Caco-2 (cell line): Measurements from ENCODE around the gene IL1RAPL2. TPM values are rescaled to one million over a fixed set of nuclear protein-coding genes. Genes with fewer than 3 reads are reported as not detected.

Experiments used
- BruUV-seq: library from RNA; stranded (reverse); fragments of 400-500 nt; replicated peaks from 2 replicates; lab custom pipeline; 2021; lab: Mats Ljungman, UMichigan
- CTCF ChIA-PET: fragments of 300-600 bp; sonication (Branson Sonifier 250); formaldehyde crosslinking; loops from one replicate; lab custom pipeline; 2022; ENCODE audit warnings: antibody characterized with exemption; lab: Charles Lee
- POLR2A ChIA-PET: fragments of 300-600 bp; sonication (Branson Sonifier 250); formaldehyde crosslinking; loops from one replicate; lab custom pipeline; 2022; ENCODE audit warnings: antibody characterized with exemption; lab: Charles Lee
- DNase-seq, 2 experiments: peaks; one replicate each; pipeline versions ENCODE4 v3.0.0 to v3.0.0-alpha.2; 2020 to 2022
- H3K27me3 ChIP-seq: replicated peaks from 2 replicates; pipeline ENCODE4 v1.6.0; 2011; ENCODE audit warnings: low read length; ENCODE audit not compliant: control insufficient read depth, insufficient read depth
- H3K36me3 ChIP-seq: 2 replicates; pipeline ENCODE4 v1.5.1; 2011; ENCODE audit warnings: low read length; ENCODE audit not compliant: control insufficient read depth, insufficient read depth
- H3K4me1 ChIP-seq: fragments of 250-450 bp; sonication (Bioruptor Pico); 2 replicates; pipeline ENCODE4 v1.5.1; 2020; ENCODE audit warnings: mild to moderate bottlenecking
- H3K4me3 ChIP-seq: 2 replicates; pipeline ENCODE4 v1.5.1; 2011; ENCODE audit warnings: low read depth, mild to moderate bottlenecking, control low read depth, low read length
- H3K9me3 ChIP-seq: fragments of 250-450 bp; sonication (Bioruptor Pico); 2 replicates; pipeline ENCODE4 v1.5.1; 2020; ENCODE audit warnings: mild to moderate bottlenecking, moderate library complexity
- H3K27ac Mint-ChIP-seq: one replicate; pipeline ENCODE4 v1.8.0; 2022; ENCODE audit warnings: mixed read lengths; ENCODE audit not compliant: unreplicated experiment
- H3K27me3 Mint-ChIP-seq: one replicate; pipeline ENCODE4 v1.8.0; 2022; ENCODE audit warnings: mixed read lengths; ENCODE audit not compliant: insufficient read depth, unreplicated experiment
- H3K36me3 Mint-ChIP-seq: one replicate; pipeline ENCODE4 v1.8.0; 2022; ENCODE audit warnings: mild to moderate bottlenecking, mixed read lengths; ENCODE audit not compliant: insufficient read depth, unreplicated experiment
- H3K4me1 Mint-ChIP-seq: one replicate; pipeline ENCODE4 v1.8.0; 2022; ENCODE audit warnings: low read depth, mixed read lengths; ENCODE audit not compliant: unreplicated experiment
- H3K4me3 Mint-ChIP-seq: one replicate; pipeline ENCODE4 v1.8.0; 2022; ENCODE audit warnings: mild to moderate bottlenecking, moderate library complexity, mixed read lengths; ENCODE audit not compliant: unreplicated experiment
- H3K9me3 Mint-ChIP-seq: one replicate; pipeline ENCODE4 v1.8.0; 2022; ENCODE audit warnings: mixed read lengths; ENCODE audit not compliant: unreplicated experiment
- intact Hi-C: fragments of 100-400 bp; cut with micrococcal nuclease; formaldehyde crosslinking; loops from one replicate; pipeline ENCODE4 v1.10.0; 2022; ENCODE audit not compliant: unreplicated experiment
- total RNA-seq: library from RNA; stranded (reverse); gene quantifications from 2 replicates; pipeline ENCODE4 v1.2.3, GENCODE V29; 2022
- TF ChIP-seq, protein P1 (sequence below), 2 experiments: fragments of 200-600 bp in 1 of 2; IDR thresholded peaks; 1 replicate in 1 of 2; 2 replicates in 1 of 2; pipeline versions ENCODE4 v1.5.1 to v1.8.0; 2011 to 2022; ENCODE audit warnings: antibody characterized with exemption in 1 of 2, control low read depth in 1 of 2, inconsistent platforms in 1 of 2, low read depth in 1 of 2, low read length in 1 of 2, mild to moderate bottlenecking in 1 of 2, moderate library complexity in 1 of 2; ENCODE audit not compliant: insufficient read depth in 1 of 2, severe bottlenecking in 1 of 2, unreplicated experiment in 1 of 2

IL1RAPL2 gene
- total RNA-seq, 1 experiment from 2014 or later: not detected

GRCh38 chrX:105608745-105609144 is 1042.7 kb downstream of the IL1RAPL2 start:
- H3K27me3 Mint-ChIP-seq: no peaks in the 10 kb centered on the region
- BruUV-seq: no TSS peak
- no peak overlapping the region for H3K4me3 Mint-ChIP-seq
- no peaks in the 10 kb centered on the region for H3K27me3 ChIP-seq
- no peaks in the 10 kb centered on the region for H3K36me3 ChIP-seq
- ChIA-PET POLR2A (no interaction called here), CTCF (no interaction called here)
- TF ChIP-seq, protein P1, sequence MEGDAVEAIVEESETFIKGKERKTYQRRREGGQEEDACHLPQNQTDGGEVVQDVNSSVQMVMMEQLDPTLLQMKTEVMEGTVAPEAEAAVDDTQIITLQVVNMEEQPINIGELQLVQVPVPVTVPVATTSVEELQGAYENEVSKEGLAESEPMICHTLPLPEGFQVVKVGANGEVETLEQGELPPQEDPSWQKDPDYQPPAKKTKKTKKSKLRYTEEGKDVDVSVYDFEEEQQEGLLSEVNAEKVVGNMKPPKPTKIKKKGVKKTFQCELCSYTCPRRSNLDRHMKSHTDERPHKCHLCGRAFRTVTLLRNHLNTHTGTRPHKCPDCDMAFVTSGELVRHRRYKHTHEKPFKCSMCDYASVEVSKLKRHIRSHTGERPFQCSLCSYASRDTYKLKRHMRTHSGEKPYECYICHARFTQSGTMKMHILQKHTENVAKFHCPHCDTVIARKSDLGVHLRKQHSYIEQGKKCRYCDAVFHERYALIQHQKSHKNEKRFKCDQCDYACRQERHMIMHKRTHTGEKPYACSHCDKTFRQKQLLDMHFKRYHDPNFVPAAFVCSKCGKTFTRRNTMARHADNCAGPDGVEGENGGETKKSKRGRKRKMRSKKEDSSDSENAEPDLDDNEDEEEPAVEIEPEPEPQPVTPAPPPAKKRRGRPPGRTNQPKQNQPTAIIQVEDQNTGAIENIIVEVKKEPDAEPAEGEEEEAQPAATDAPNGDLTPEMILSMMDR (IDR thresholded peaks at IDR 0.05; ENCODE audit: insufficient read depth in 1 of 2, low read depth in 1 of 2, low read length in 1 of 2, severe bottlenecking in 1 of 2, unreplicated experiment in 1 of 2): no peak
- no peaks in the 10 kb centered on the region for H3K9me3 ChIP-seq
- H3K4me1 ChIP-seq: no peaks in the 10 kb centered on the region
- no peaks in the 10 kb centered on the region for H3K9me3 Mint-ChIP-seq
- DNase-seq: no peak
- no peaks in the 10 kb centered on the region for H3K4me1 Mint-ChIP-seq
- H3K4me3 ChIP-seq: no peak overlapping the region
- H3K27ac Mint-ChIP-seq: no peak overlapping the region
- intact Hi-C loops: no loop called here
- no peaks in the 10 kb centered on the region for H3K36me3 Mint-ChIP-seq

DNA sequence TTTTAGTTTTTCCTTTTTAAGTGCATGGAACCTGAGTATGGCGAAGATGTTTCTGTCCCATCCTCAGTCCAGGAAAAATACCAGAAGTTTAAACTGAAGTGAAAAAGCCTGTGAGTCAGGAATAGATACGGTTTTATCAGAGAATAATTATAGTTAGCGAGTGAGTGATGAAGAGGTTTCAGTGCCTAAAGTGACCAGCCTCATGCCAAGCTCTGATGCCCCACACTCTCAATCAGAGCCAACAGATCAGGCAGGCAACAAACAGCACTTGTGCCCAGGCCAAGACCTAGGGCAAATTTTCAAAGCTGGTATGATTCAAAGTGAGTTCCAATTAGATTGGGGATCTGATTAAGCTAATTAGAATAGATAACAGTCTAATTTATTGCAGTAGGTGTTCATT is 1043.5 kb downstream of the IL1RAPL2 start:
- TF ChIP-seq, protein P1 (IDR thresholded peaks at IDR 0.05; ENCODE audit: insufficient read depth in 1 of 2, low read depth in 1 of 2, low read length in 1 of 2, severe bottlenecking in 1 of 2, unreplicated experiment in 1 of 2): no peak
- Histone ChIP-seq H3K27me3 (no peaks in the 10 kb centered on the region), H3K36me3 (no peaks in the 10 kb centered on the region), H3K9me3 (no peaks in the 10 kb centered on the region), H3K4me1 (no peaks in the 10 kb centered on the region), H3K4me3 (no peak overlapping the region)
- ChIA-PET POLR2A (no interaction called here), CTCF (no interaction called here)
- Mint-ChIP-seq H3K27me3 (no peaks in the 10 kb centered on the region), H3K36me3 (no peaks in the 10 kb centered on the region), H3K4me3 (no peak overlapping the region), H3K4me1 (no peaks in the 10 kb centered on the region), H3K9me3 (no peaks in the 10 kb centered on the region), H3K27ac (no peak overlapping the region)
- no TSS peak for BruUV-seq
- intact Hi-C loops: no loop called here
- DNase-seq: no peak

GRCh38 chrX:105610411-105610810 is 1044.4 kb downstream of the IL1RAPL2 start:
- Mint-ChIP-seq H3K27ac (no peak overlapping the region), H3K4me3 (no peak overlapping the region), H3K36me3 (no peaks in the 10 kb centered on the region), H3K4me1 (no peaks in the 10 kb centered on the region), H3K9me3 (no peaks in the 10 kb centered on the region), H3K27me3 (no peaks in the 10 kb centered on the region)
- DNase-seq: no peak
- TF ChIP-seq, protein P1 (IDR thresholded peaks at IDR 0.05; ENCODE audit: insufficient read depth in 1 of 2, low read depth in 1 of 2, low read length in 1 of 2, severe bottlenecking in 1 of 2, unreplicated experiment in 1 of 2): no peak
- no peaks in the 10 kb centered on the region for H3K27me3 ChIP-seq
- H3K9me3 ChIP-seq: no peaks in the 10 kb centered on the region
- ChIA-PET POLR2A (no interaction called here), CTCF (no interaction called here)
- H3K4me3 ChIP-seq: no peak overlapping the region
- H3K4me1 ChIP-seq: no peaks in the 10 kb centered on the region
- no peaks in the 10 kb centered on the region for H3K36me3 ChIP-seq
- no TSS peak for BruUV-seq
- intact Hi-C loops: no loop called here
